HCT116 (cell line): ENCODE measurements around the gene TMEM121. TPM values are rescaled to one million over a fixed set of nuclear protein-coding genes. Genes with fewer than 3 reads are reported as not detected.

Experiments
- ATAC-seq: fragments of 200-7000 bp; cut with Tn5 transposase; 2 replicates; pipeline ENCODE4 v1.9.1; 2020; ENCODE audit warnings: mild to moderate bottlenecking, moderate library complexity
- BruUV-seq: library from RNA; stranded (reverse); fragments of 400-500 nt; replicated peaks from 2 replicates; lab custom pipeline; 2021; lab: Mats Ljungman, UMichigan
- CTCF ChIA-PET: fragments of 300-600 bp; sonication (Branson Sonifier 250); formaldehyde crosslinking; loops from one replicate; lab custom pipeline; 2021; ENCODE audit warnings: antibody characterized with exemption; lab: Charles Lee
- POLR2A ChIA-PET: fragments of 300-600, 350-600 bp; sonication (Branson Sonifier 250); formaldehyde crosslinking; loops from one replicate; lab custom pipeline; 2021; ENCODE audit warnings: antibody characterized with exemption; lab: Charles Lee
- RAD21 ChIA-PET, 2 experiments: fragments of 300-600 bp; sonication (Branson Sonifier 250); formaldehyde crosslinking; loops; one replicate each; lab custom pipeline; 2023; ENCODE audit warnings: low total read pairs in 2 of 2; ENCODE audit not compliant: uncharacterized antibody in 2 of 2, unreplicated experiment in 2 of 2, low non-redundant PET in 1 of 2; lab: Charles Lee
- DNase-seq: peaks from one replicate; pipeline ENCODE4 v3.0.0-alpha.2; 2010; ENCODE audit warnings: low read depth, low spot score
- H2AFZ ChIP-seq: fragments of 200-600 bp; shearing (Covaris generic), sonication (generic); 2 replicates; pipeline ENCODE4 v1.6.1; 2017; ENCODE audit warnings: low read depth, mixed run types, mixed read lengths, antibody characterized with exemption, low read length; ENCODE audit not compliant: poor library complexity, severe bottlenecking
- H3K27ac ChIP-seq: 2 replicates; pipeline ENCODE4 v1.5.1; 2012; ENCODE audit warnings: low read depth, low read length
- H3K27me3 ChIP-seq: fragments of 200-600 bp; sonication (generic); 2 replicates; pipeline ENCODE4 v1.6.1; 2016; ENCODE audit warnings: mixed run types, low read length, mixed read lengths; ENCODE audit not compliant: insufficient read depth
- H3K36me3 ChIP-seq, 2 experiments: fragments of 200-500 bp in 1 of 2; fragments of 200-600 bp in 1 of 2; sonication (Bioruptor generic) in 1 of 2; sonication (generic) in 1 of 2; 2 replicates each; pipeline versions ENCODE4 v1.5.1 to v1.6.1; 2014 to 2016; ENCODE audit warnings: low read length in 2 of 2, inconsistent platforms in 1 of 2, mixed read lengths in 1 of 2, mixed run types in 1 of 2; ENCODE audit not compliant: insufficient read depth in 2 of 2, control insufficient read depth in 1 of 2
- H3K4me1 ChIP-seq, 2 experiments: fragments of 200-600 bp in 1 of 2; sonication (generic) in 1 of 2; 2 replicates each; pipeline versions ENCODE4 v1.5.1 to v1.6.1; 2012 to 2017; ENCODE audit warnings: low read length in 2 of 2, inconsistent platforms in 1 of 2, mild to moderate bottlenecking in 1 of 2, mixed read lengths in 1 of 2, mixed run types in 1 of 2, moderate library complexity in 1 of 2; ENCODE audit not compliant: insufficient read depth in 2 of 2, control insufficient read depth in 1 of 2
- H3K4me2 ChIP-seq: fragments of 200-600 bp; sonication (generic); 2 replicates; pipeline ENCODE4 v1.6.1; 2017; ENCODE audit warnings: mixed run types, low read length, mixed read lengths
- H3K4me3 ChIP-seq, 2 experiments: fragments of 200-600 bp in 1 of 2; sonication (generic) in 1 of 2; replicated peaks in 1 of 2; 2 replicates each; pipeline ENCODE4 v1.5.1; 2011 to 2016; ENCODE audit warnings: low read length in 2 of 2, control low read depth in 1 of 2, low read depth in 1 of 2, mild to moderate bottlenecking in 1 of 2, mixed read lengths in 1 of 2, mixed run types in 1 of 2
- H3K79me2 ChIP-seq: fragments of 200-600 bp; sonication (generic); 2 replicates; pipeline ENCODE4 v1.6.1; 2017; ENCODE audit warnings: mild to moderate bottlenecking, mixed run types, low read length, moderate library complexity, mixed read lengths; ENCODE audit not compliant: insufficient read depth
- H3K9ac ChIP-seq: fragments of 200-600 bp; sonication (generic); 2 replicates; pipeline ENCODE4 v1.6.1; 2016; ENCODE audit warnings: low read length, mixed read lengths
- H3K9me2 ChIP-seq: fragments of 200-600 bp; sonication (generic), shearing (Covaris generic); 2 replicates; pipeline ENCODE4 v1.6.1; 2017; ENCODE audit warnings: mixed run types, mild to moderate bottlenecking, moderate library complexity; ENCODE audit not compliant: insufficient read depth
- H3K9me3 ChIP-seq, 2 experiments: fragments of 200-500 bp in 1 of 2; fragments of 200-600 bp in 1 of 2; sonication (Bioruptor generic) in 1 of 2; sonication (generic) in 1 of 2; 2 replicates each; pipeline ENCODE4 v1.6.1; 2014 to 2017; ENCODE audit warnings: low read length in 2 of 2, mixed read lengths in 2 of 2, inconsistent platforms in 1 of 2, low read depth in 1 of 2, mild to moderate bottlenecking in 1 of 2, mixed run types in 1 of 2, moderate library complexity in 1 of 2; ENCODE audit not compliant: control insufficient read depth in 1 of 2, insufficient read depth in 1 of 2
- H4K20me1 ChIP-seq: fragments of 200-600 bp; sonication (generic), shearing (Covaris generic); 2 replicates; pipeline ENCODE4 v1.6.1; 2017; ENCODE audit warnings: mixed run types, mild to moderate bottlenecking, moderate library complexity; ENCODE audit not compliant: insufficient read depth
- ATF3 ChIP-seq: IDR thresholded peaks from 2 replicates; pipeline ENCODE4 v1.6.1; 2012
- CBX3 ChIP-seq: IDR thresholded peaks from 2 replicates; pipeline ENCODE4 v1.6.1; 2012; ENCODE audit warnings: low read depth
- CEBPB ChIP-seq: IDR thresholded peaks from 2 replicates; pipeline ENCODE4 v1.6.1; 2012; ENCODE audit warnings: low read depth
- CTCF ChIP-seq, 3 experiments: fragments of 200-600 bp in 1 of 3; sonication (generic) in 1 of 3; IDR thresholded peaks in 2 of 3; conservative IDR thresholded peaks in 1 of 3; 2 replicates each; pipeline ENCODE4 v1.5.1; 2012 to 2017; ENCODE audit warnings: low read depth in 2 of 3, low read length in 2 of 3, antibody characterized with exemption in 1 of 3, borderline replicate concordance in 1 of 3, control low read depth in 1 of 3, mild to moderate bottlenecking in 1 of 3, mixed read lengths in 1 of 3, mixed run types in 1 of 3, moderate library complexity in 1 of 3; ENCODE audit not compliant: insufficient read depth in 1 of 3
- EGR1 ChIP-seq: IDR thresholded peaks from 2 replicates; pipeline ENCODE4 v1.6.1; 2012; ENCODE audit warnings: low read depth
- ELF1 ChIP-seq: IDR thresholded peaks from 2 replicates; pipeline ENCODE4 v1.6.1; 2012; ENCODE audit warnings: low read depth, borderline replicate concordance
- EZH2phosphoT487 ChIP-seq: fragments of 200-600 bp; IDR thresholded peaks from 2 replicates; pipeline ENCODE4 v1.6.1; 2018; ENCODE audit warnings: antibody characterized with exemption, borderline replicate concordance
- FOSL1 ChIP-seq: IDR thresholded peaks from 2 replicates; pipeline ENCODE4 v1.6.1; 2012; ENCODE audit warnings: low read depth
- MAX ChIP-seq: IDR thresholded peaks from 2 replicates; pipeline ENCODE4 v1.6.1; 2012
- POLR2A ChIP-seq: IDR thresholded peaks from 2 replicates; pipeline ENCODE4 v1.7.0; 2011; ENCODE audit warnings: borderline replicate concordance; ENCODE audit not compliant: insufficient read depth, insufficient read length; ENCODE audit errors: extremely low read depth
- REST ChIP-seq: IDR thresholded peaks from 2 replicates; pipeline ENCODE4 v1.6.1; 2012; ENCODE audit warnings: low read depth
- SIN3A ChIP-seq: IDR thresholded peaks from 2 replicates; pipeline ENCODE4 v1.6.1; 2012; ENCODE audit warnings: low read depth
- SP1 ChIP-seq: IDR thresholded peaks from 2 replicates; pipeline ENCODE4 v1.6.1; 2012; ENCODE audit warnings: low read depth
- SRF ChIP-seq: IDR thresholded peaks from 2 replicates; pipeline ENCODE4 v1.6.1; 2012; ENCODE audit warnings: low read depth
- TCF7L2 ChIP-seq: IDR thresholded peaks from 2 replicates; pipeline ENCODE4 v1.7.0; 2011; ENCODE audit warnings: borderline replicate concordance, inconsistent platforms; ENCODE audit not compliant: insufficient read depth, insufficient read length; ENCODE audit errors: extremely low read depth
- ZFX ChIP-seq: fragments of 450-650 bp; IDR thresholded peaks from 2 replicates; pipeline ENCODE4 v1.6.1; 2017
- ZNF274 ChIP-seq: fragments of 200-500 bp; sonication (Bioruptor generic); IDR thresholded peaks from 2 replicates; pipeline ENCODE4 v1.6.1; 2014; ENCODE audit warnings: mild to moderate bottlenecking, low read depth, low read length, inconsistent platforms
- intact Hi-C: fragments of 100-400 bp; cut with micrococcal nuclease; formaldehyde crosslinking; loops from 2 replicates; pipeline ENCODE4 v1.10.0; 2022
- total RNA-seq: library from RNA; stranded (reverse); gene quantifications from one replicate; pipeline ENCODE4 v1.2.1, GENCODE V29; 2021; ENCODE audit not compliant: unreplicated experiment

The TMEM121 gene
- total RNA-seq, 1 experiment from 2014 or later = 5.5 TPM

- ChIA-PET RAD21 (no interaction called here), POLR2A (no interaction called here), CTCF (no interaction called here)
- no peaks in the 10 kb centered on the region for H3K4me1 ChIP-seq
- BruUV-seq = no TSS peak
- no peaks in the 10 kb centered on the region for H3K36me3 ChIP-seq
- H3K27me3 ChIP-seq = no peaks in the 10 kb centered on the region
- no peaks in the 10 kb centered on the region for H3K79me2 ChIP-seq
- no peaks in the 10 kb centered on the region for H3K9me2 ChIP-seq
- DNase-seq (no peak), ATAC-seq (no peak)
- H2AFZ ChIP-seq = no peak overlapping the region
- H3K4me3 ChIP-seq = no peak overlapping the region
- no peak for TF ChIP-seq SP1
- no peak for TF ChIP-seq CBX3
- no peak for TF ChIP-seq FOSL1
- no peak for TF ChIP-seq SRF
- TF ChIP-seq EGR1 = no peak
- TF ChIP-seq CTCF (IDR thresholded peaks at IDR 0.05 in 2 of 3, conservative IDR thresholded peaks at IDR 0.05 in 1 of 3; ENCODE audit: borderline replicate concordance in 1 of 3, insufficient read depth in 1 of 3, low read depth in 2 of 3, low read length in 2 of 3) = no peak
- no peak for TF ChIP-seq ELF1
- TF ChIP-seq MAX = no peak
- TF ChIP-seq ATF3 = no peak
- TF ChIP-seq TCF7L2 = no peak
- no peak for TF ChIP-seq ZFX
- TF ChIP-seq REST = no peak
- TF ChIP-seq POLR2A = no peak
- no peak for TF ChIP-seq EZH2phosphoT487
- no peak for TF ChIP-seq CEBPB
- TF ChIP-seq SIN3A = no peak
- no peak for TF ChIP-seq ZNF274
- TF ChIP-seq, all 23 proteins: peak for 0
- Histone ChIP-seq H4K20me1 (no peaks in the 10 kb centered on the region), H3K9me3 (peaks cover 4 to 6% of the 10 kb centered on the region in 2 experiments; a peak in 1 of 4 replicates), H3K9ac (no peak overlapping the region), H3K27ac (no peak overlapping the region), H3K4me2 (no peak overlapping the region)
- intact Hi-C loops = no loop called here
These were observed 6.3 kb upstream of the TMEM121 start for GRCh38 chr14:105519946-105520698.
